Calu3 (cell line): ENCODE measurements around the gene GAL. TPM values are rescaled to one million over a fixed set of nuclear protein-coding genes. Genes with fewer than 3 reads are reported as not detected.
"Not testable (repeated sequence)": the region's sequence is repeated elsewhere in the genome, so short reads cannot be mapped to it uniquely, and the experiment has no call there.

ENCODE experiments used
- Bru-seq: library from RNA; stranded (reverse); fragments of 400-500 nt; gene quantifications from one replicate; lab custom pipeline; 2021; lab: Mats Ljungman, UMichigan
- BruChase-seq, 2 experiments: library from RNA; stranded (reverse); fragments of 400-500 nt; gene quantifications; one replicate each; lab custom pipeline; 2021; lab: Mats Ljungman, UMichigan
- BruUV-seq: library from RNA; stranded (reverse); fragments of 400-500 nt; replicated peaks from 2 replicates; lab custom pipeline; 2021; lab: Mats Ljungman, UMichigan
- CTCF ChIA-PET: fragments of 300-600 bp; sonication (Branson Sonifier 250); formaldehyde crosslinking; loops from one replicate; lab custom pipeline; 2022; ENCODE audit warnings: antibody characterized with exemption; lab: Charles Lee
- DNase-seq: peaks from one replicate; pipeline ENCODE4 v3.0.0; 2022
- H3K27ac Mint-ChIP-seq: one replicate; pipeline ENCODE4 v1.8.0; 2022; ENCODE audit warnings: mixed read lengths; ENCODE audit not compliant: unreplicated experiment
- H3K27me3 Mint-ChIP-seq: one replicate; pipeline ENCODE4 v1.8.0; 2022; ENCODE audit warnings: mixed read lengths; ENCODE audit not compliant: unreplicated experiment
- H3K36me3 Mint-ChIP-seq: one replicate; pipeline ENCODE4 v1.8.0; 2022; ENCODE audit warnings: mild to moderate bottlenecking, moderate library complexity, mixed read lengths; ENCODE audit not compliant: insufficient read depth, unreplicated experiment
- H3K4me1 Mint-ChIP-seq: one replicate; pipeline ENCODE4 v1.8.0; 2022; ENCODE audit warnings: mild to moderate bottlenecking, low read depth, mixed read lengths; ENCODE audit not compliant: unreplicated experiment
- H3K4me3 Mint-ChIP-seq: one replicate; pipeline ENCODE4 v1.8.0; 2022; ENCODE audit warnings: mild to moderate bottlenecking, low read depth, moderate library complexity, mixed read lengths; ENCODE audit not compliant: unreplicated experiment
- H3K9me3 Mint-ChIP-seq: one replicate; pipeline ENCODE4 v1.8.0; 2022; ENCODE audit warnings: low read depth, mixed read lengths; ENCODE audit not compliant: unreplicated experiment
- CTCF ChIP-seq: fragments of 200-600 bp; IDR thresholded peaks from one replicate; pipeline ENCODE4 v1.8.0; 2022; ENCODE audit warnings: antibody characterized with exemption; ENCODE audit not compliant: unreplicated experiment
- intact Hi-C: fragments of 100-400 bp; cut with micrococcal nuclease; formaldehyde crosslinking; loops from one replicate; pipeline ENCODE4 v1.10.0; 2022; ENCODE audit not compliant: unreplicated experiment
- long read RNA-seq: library from polyadenylated mRNA; stranded (forward); transcript quantifications from one replicate; pipeline ENCODE4 v2.0.0, GENCODE V29; 2022
- total RNA-seq: library from RNA; stranded (reverse); gene quantifications from 2 replicates; pipeline ENCODE4 v1.2.3, GENCODE V29; 2022

Gene GAL
- total RNA-seq, result 1.2 and 1.9 TPM in 2 replicates
- percentile 19 among the genes with signal in this experiment for Bru-seq, nascent RNA
- percentile 13 among the genes with signal in this experiment for BruChase-seq, experiment 1, labeled RNA remaining after a 6-hour chase
- percentile 10 among the genes with signal in this experiment for BruChase-seq, experiment 2, labeled RNA remaining after a 2-hour chase
- long read RNA-seq, transcript GAL-201 (6 exons, 818 nt), result major isoform, 6 of 7 reads
- long read RNA-seq, partial matches to known transcripts, result 0 of 7 reads
- long read RNA-seq, other reads (novel, unspliced or antisense), result 1 of 7 reads

GRCh38 chr11:68684385-68685356 is at the start of gene GAL:
Gene GAL, plus strand, starts transcription at chr11:68684544. Its CDS starts 380 bp downstream, at chr11:68684924.
- Mint-ChIP-seq H3K4me3 (peak within 1 kb of the TSS; percentile 42), H3K9me3 (no peaks in the 10 kb centered on the region), H3K36me3 (no peaks in the 10 kb centered on the region), H3K27ac (no peak within 1 kb of the TSS), H3K27me3 (peaks cover 67% of the 10 kb centered on the region), H3K4me1 (no peaks in the 10 kb centered on the region)
- CTCF ChIA-PET, result interaction anchor here (0.6 kb wide), 1 partner anchor 52 kb away, joined by 3 read pairs; no protein-coding TSS in a partner anchor
- DNase-seq, result peak; percentile 30
- TF ChIP-seq CTCF, result no peak
- intact Hi-C loops, result no loop called here
- no TSS peak for BruUV-seq

GRCh38 chr11:68634606-68635005 is 49.7 kb upstream of the GAL start:
- peaks cover 60% of the 10 kb centered on the region for H3K27me3 Mint-ChIP-seq
- CTCF ChIA-PET, H3K9me3 Mint-ChIP-seq, H3K4me1 Mint-ChIP-seq, H3K27ac Mint-ChIP-seq, DNase-seq, BruUV-seq, H3K36me3 Mint-ChIP-seq, H3K4me3 Mint-ChIP-seq: not testable (repeated sequence)
- intact Hi-C loops, result loop anchor here (5.0 kb wide), 1 partner anchor 453 kb away; no protein-coding TSS in a partner anchor

GRCh38 chr11:68635172-68635571 is 49.2 kb upstream of the GAL start:
- BruUV-seq, H3K4me1 Mint-ChIP-seq, H3K36me3 Mint-ChIP-seq, DNase-seq, CTCF ChIA-PET, H3K9me3 Mint-ChIP-seq, intact Hi-C loops, H3K27ac Mint-ChIP-seq, H3K4me3 Mint-ChIP-seq: not testable (repeated sequence)
- H3K27me3 Mint-ChIP-seq, result peaks cover 66% of the 10 kb centered on the region

GRCh38 chr11:68635883-68636282 is 48.5 kb upstream of the GAL start:
- H3K27ac Mint-ChIP-seq, H3K9me3 Mint-ChIP-seq, intact Hi-C loops, CTCF ChIA-PET, H3K4me1 Mint-ChIP-seq, H3K36me3 Mint-ChIP-seq, H3K4me3 Mint-ChIP-seq, DNase-seq, BruUV-seq: not testable (repeated sequence)
- H3K27me3 Mint-ChIP-seq, result peaks cover 73% of the 10 kb centered on the region

GRCh38 chr11:68639322-68639721 is 45.0 kb upstream of the GAL start:
- H3K4me1 Mint-ChIP-seq, intact Hi-C loops, H3K36me3 Mint-ChIP-seq, BruUV-seq, H3K9me3 Mint-ChIP-seq, H3K27ac Mint-ChIP-seq, DNase-seq, H3K4me3 Mint-ChIP-seq, CTCF ChIA-PET: not testable (repeated sequence)
- H3K27me3 Mint-ChIP-seq, result peaks cover 100% of the 10 kb centered on the region

GRCh38 chr11:68641880-68642279 is 42.5 kb upstream of the GAL start:
- TF ChIP-seq CTCF, result no peak
- no peak overlapping the region for H3K27ac Mint-ChIP-seq
- H3K9me3 Mint-ChIP-seq, result peaks cover 10% of the 10 kb centered on the region
- no peaks in the 10 kb centered on the region for H3K4me1 Mint-ChIP-seq
- DNase-seq, result no peak
- no TSS peak for BruUV-seq
- intact Hi-C loops, result no loop called here
- no peaks in the 10 kb centered on the region for H3K36me3 Mint-ChIP-seq
- peaks cover 93% of the 10 kb centered on the region for H3K27me3 Mint-ChIP-seq
- CTCF ChIA-PET, result no interaction called here
- no peak overlapping the region for H3K4me3 Mint-ChIP-seq
